Pons (tissue), 1 donor: ENCODE measurements around the gene SIGLEC5.

Experiments
- DNase-seq: peaks from one replicate; pipeline ENCODE4 v3.0.0-alpha.2; 2016; ENCODE audit warnings: low spot score

SIGLEC5 gene

GRCh38 chr19:51589511-51589910, 40.7 kb downstream of the SIGLEC5 start:
- no peak for DNase-seq

- no peak for DNase-seq
Observed at GRCh38 chr19:51587264-51588191, 42.7 kb downstream of the SIGLEC5 start.

GRCh38 chr19:51586799-51587198, 43.4 kb downstream of the SIGLEC5 start:
- DNase-seq, result no peak

GRCh38 chr19:51586103-51586728, 44.0 kb downstream of the SIGLEC5 start:
- DNase-seq, result no peak

GRCh38 chr19:51576850-51577249, 53.4 kb downstream of the SIGLEC5 start:
- no peak for DNase-seq

- DNase-seq, result no peak
Observed at GRCh38 chr19:51573331-51573730, 56.9 kb downstream of the SIGLEC5 start.

- no peak for DNase-seq
Observed at GRCh38 chr19:51572908-51573307, 57.3 kb downstream of the SIGLEC5 start.

- peak; percentile 22 for DNase-seq
Observed at GRCh38 chr19:51572410-51572809, 57.8 kb downstream of the SIGLEC5 start.

GRCh38 chr19:51571599-51571998, 58.6 kb downstream of the SIGLEC5 start:
- no peak for DNase-seq

GRCh38 chr19:51570962-51571575, 59.1 kb downstream of the SIGLEC5 start, which contains the start of gene ZNF175:
Gene ZNF175 (plus strand): TSS chr19:51571283. CDS start chr19:51573330, 2,047 bp downstream.
- DNase-seq, result peak; percentile 98

GRCh38 chr19:51568456-51568855, 61.7 kb downstream of the SIGLEC5 start:
- DNase-seq, result no peak

- no peak for DNase-seq
Observed at GRCh38 chr19:51567583-51567982, 62.6 kb downstream of the SIGLEC5 start.

- no peak for DNase-seq
Observed at GRCh38 chr19:51566489-51567100, 63.6 kb downstream of the SIGLEC5 start.

- DNase-seq, result no peak
Observed at GRCh38 chr19:51565583-51565982, 64.6 kb downstream of the SIGLEC5 start.

GRCh38 chr19:51564791-51565190, 65.4 kb downstream of the SIGLEC5 start:
- no peak for DNase-seq
